GM12872 (cell line): ENCODE measurements around the gene DGKI.

ENCODE experiments used
- CTCF ChIP-seq: IDR thresholded peaks from 3 replicates; pipeline ENCODE4 v1.5.1; 2011; ENCODE audit warnings: low read depth, mild to moderate bottlenecking, low read length, moderate library complexity; ENCODE audit not compliant: insufficient read depth

Gene DGKI

GRCh38 chr7:137813541-137813940 lies 33.2 kb downstream of the DGKI start:
- TF ChIP-seq CTCF = no peak

DNA sequence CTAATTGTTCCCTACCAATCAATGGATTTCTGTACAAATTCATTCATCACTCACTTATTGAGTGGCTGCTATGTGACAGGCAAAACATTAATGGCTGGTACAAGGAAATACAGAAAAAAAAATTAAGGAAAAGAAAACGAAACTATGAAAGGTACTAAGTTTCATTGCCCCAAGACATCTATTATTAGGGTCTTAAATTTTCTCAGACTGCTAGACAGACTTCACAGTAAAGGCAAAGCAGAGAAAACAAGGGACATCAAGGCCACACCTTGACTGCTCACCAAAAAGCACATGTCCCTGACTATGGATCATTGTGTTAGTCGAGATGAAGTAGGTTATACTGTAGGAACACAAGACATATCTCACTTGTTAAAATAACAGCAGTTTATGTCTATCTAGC lies 36.5 kb downstream of the DGKI start:
- TF ChIP-seq CTCF = no peak

- TF ChIP-seq CTCF = no peak
These were observed 41.9 kb downstream of the DGKI start for GRCh38 chr7:137804836-137805235.

GRCh38 chr7:137801491-137801890 lies 45.3 kb downstream of the DGKI start:
- no peak for TF ChIP-seq CTCF

DNA sequence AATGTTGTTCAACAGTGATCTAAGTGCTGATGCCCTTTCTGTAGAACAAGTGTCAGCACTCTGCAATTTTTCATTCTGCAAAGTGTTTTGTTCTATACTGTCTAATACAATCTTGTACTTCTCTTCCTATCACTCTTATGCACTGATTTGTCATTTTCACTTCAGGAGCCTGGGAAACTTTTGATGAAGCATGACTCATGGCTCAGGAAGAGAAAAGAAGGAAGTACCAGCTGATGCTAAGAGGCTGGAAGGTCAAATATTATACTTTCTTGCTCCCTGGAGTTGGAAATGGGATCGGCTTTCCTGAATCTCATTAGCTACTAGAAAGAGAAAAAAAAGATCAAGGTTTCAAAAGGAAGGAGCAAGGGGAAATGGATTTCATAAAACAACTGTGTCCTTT lies 45.8 kb downstream of the DGKI start:
- no peak for TF ChIP-seq CTCF

- no peak for TF ChIP-seq CTCF
These were observed 48.6 kb downstream of the DGKI start for GRCh38 chr7:137798073-137798763.

DNA sequence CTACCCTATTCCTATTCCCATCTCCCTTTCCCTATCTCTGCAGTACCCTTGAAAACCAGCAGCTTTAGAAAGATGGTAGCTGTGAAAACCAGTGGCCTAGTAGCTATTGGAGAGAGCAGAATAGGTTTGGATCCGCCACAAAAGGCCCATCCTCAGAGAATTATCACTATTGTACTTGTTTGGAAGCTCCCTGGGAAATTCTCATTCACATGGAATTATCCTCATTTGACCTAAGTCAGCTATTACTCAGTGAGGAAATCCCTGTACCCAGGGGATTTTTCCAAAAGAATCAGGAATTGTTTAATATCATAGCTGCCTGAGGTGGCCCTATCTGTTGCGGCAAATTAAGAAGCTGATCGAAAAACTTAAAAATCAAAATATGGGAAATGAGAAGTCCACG lies 51.6 kb downstream of the DGKI start:
- no peak for TF ChIP-seq CTCF

DNA sequence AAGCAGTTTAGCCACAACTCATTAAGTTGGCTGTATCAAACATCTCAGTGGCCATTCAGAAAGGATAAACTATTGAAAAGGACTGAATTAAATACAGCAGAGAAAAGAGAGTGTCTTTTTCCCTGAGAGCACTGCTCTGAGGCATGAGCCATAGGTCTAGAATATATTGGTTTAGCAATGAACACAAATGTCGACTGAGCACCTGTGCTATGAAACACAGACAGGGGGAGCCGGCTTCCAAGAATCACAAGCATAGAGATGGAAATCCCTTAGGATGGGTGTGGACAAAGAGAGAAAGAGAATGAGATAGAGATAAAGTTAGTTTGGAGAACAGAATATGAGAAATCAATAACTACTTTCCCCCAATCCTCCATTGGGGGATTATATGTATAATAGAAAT lies 54.8 kb downstream of the DGKI start:
- TF ChIP-seq CTCF = no peak
